HCT116 (cell line): ENCODE measurements around the gene SMIM8. TPM values are rescaled to one million over a fixed set of nuclear protein-coding genes. Genes with fewer than 3 reads are reported as not detected.

Experiments used
- ATAC-seq: fragments of 200-7000 bp; cut with Tn5 transposase; 2 replicates; pipeline ENCODE4 v1.9.1; 2020; ENCODE audit warnings: mild to moderate bottlenecking, moderate library complexity
- BruUV-seq: library from RNA; stranded (reverse); fragments of 400-500 nt; replicated peaks from 2 replicates; lab custom pipeline; 2021; lab: Mats Ljungman, UMichigan
- CTCF ChIA-PET: fragments of 300-600 bp; sonication (Branson Sonifier 250); formaldehyde crosslinking; loops from one replicate; lab custom pipeline; 2021; ENCODE audit warnings: antibody characterized with exemption; lab: Charles Lee
- POLR2A ChIA-PET: fragments of 300-600, 350-600 bp; sonication (Branson Sonifier 250); formaldehyde crosslinking; loops from one replicate; lab custom pipeline; 2021; ENCODE audit warnings: antibody characterized with exemption; lab: Charles Lee
- RAD21 ChIA-PET, 2 experiments: fragments of 300-600 bp; sonication (Branson Sonifier 250); formaldehyde crosslinking; loops; one replicate each; lab custom pipeline; 2023; ENCODE audit warnings: low total read pairs in 2 of 2; ENCODE audit not compliant: uncharacterized antibody in 2 of 2, unreplicated experiment in 2 of 2, low non-redundant PET in 1 of 2; lab: Charles Lee
- DNase-seq: peaks from one replicate; pipeline ENCODE4 v3.0.0-alpha.2; 2010; ENCODE audit warnings: low read depth, low spot score
- H2AFZ ChIP-seq: fragments of 200-600 bp; shearing (Covaris generic), sonication (generic); 2 replicates; pipeline ENCODE4 v1.6.1; 2017; ENCODE audit warnings: low read depth, mixed run types, mixed read lengths, antibody characterized with exemption, low read length; ENCODE audit not compliant: poor library complexity, severe bottlenecking
- H3K27ac ChIP-seq: 2 replicates; pipeline ENCODE4 v1.5.1; 2012; ENCODE audit warnings: low read depth, low read length
- H3K27me3 ChIP-seq: fragments of 200-600 bp; sonication (generic); 2 replicates; pipeline ENCODE4 v1.6.1; 2016; ENCODE audit warnings: mixed run types, low read length, mixed read lengths; ENCODE audit not compliant: insufficient read depth
- H3K36me3 ChIP-seq, 2 experiments: fragments of 200-500 bp in 1 of 2; fragments of 200-600 bp in 1 of 2; sonication (Bioruptor generic) in 1 of 2; sonication (generic) in 1 of 2; 2 replicates each; pipeline versions ENCODE4 v1.5.1 to v1.6.1; 2014 to 2016; ENCODE audit warnings: low read length in 2 of 2, inconsistent platforms in 1 of 2, mixed read lengths in 1 of 2, mixed run types in 1 of 2; ENCODE audit not compliant: insufficient read depth in 2 of 2, control insufficient read depth in 1 of 2
- H3K4me1 ChIP-seq, 2 experiments: fragments of 200-600 bp in 1 of 2; sonication (generic) in 1 of 2; 2 replicates each; pipeline versions ENCODE4 v1.5.1 to v1.6.1; 2012 to 2017; ENCODE audit warnings: low read length in 2 of 2, inconsistent platforms in 1 of 2, mild to moderate bottlenecking in 1 of 2, mixed read lengths in 1 of 2, mixed run types in 1 of 2, moderate library complexity in 1 of 2; ENCODE audit not compliant: insufficient read depth in 2 of 2, control insufficient read depth in 1 of 2
- H3K4me2 ChIP-seq: fragments of 200-600 bp; sonication (generic); 2 replicates; pipeline ENCODE4 v1.6.1; 2017; ENCODE audit warnings: mixed run types, low read length, mixed read lengths
- H3K4me3 ChIP-seq, 2 experiments: fragments of 200-600 bp in 1 of 2; sonication (generic) in 1 of 2; replicated peaks in 1 of 2; 2 replicates each; pipeline ENCODE4 v1.5.1; 2011 to 2016; ENCODE audit warnings: low read length in 2 of 2, control low read depth in 1 of 2, low read depth in 1 of 2, mild to moderate bottlenecking in 1 of 2, mixed read lengths in 1 of 2, mixed run types in 1 of 2
- H3K79me2 ChIP-seq: fragments of 200-600 bp; sonication (generic); 2 replicates; pipeline ENCODE4 v1.6.1; 2017; ENCODE audit warnings: mild to moderate bottlenecking, mixed run types, low read length, moderate library complexity, mixed read lengths; ENCODE audit not compliant: insufficient read depth
- H3K9ac ChIP-seq: fragments of 200-600 bp; sonication (generic); 2 replicates; pipeline ENCODE4 v1.6.1; 2016; ENCODE audit warnings: low read length, mixed read lengths
- H3K9me2 ChIP-seq: fragments of 200-600 bp; sonication (generic), shearing (Covaris generic); 2 replicates; pipeline ENCODE4 v1.6.1; 2017; ENCODE audit warnings: mixed run types, mild to moderate bottlenecking, moderate library complexity; ENCODE audit not compliant: insufficient read depth
- H3K9me3 ChIP-seq, 2 experiments: fragments of 200-500 bp in 1 of 2; fragments of 200-600 bp in 1 of 2; sonication (Bioruptor generic) in 1 of 2; sonication (generic) in 1 of 2; 2 replicates each; pipeline ENCODE4 v1.6.1; 2014 to 2017; ENCODE audit warnings: low read length in 2 of 2, mixed read lengths in 2 of 2, inconsistent platforms in 1 of 2, low read depth in 1 of 2, mild to moderate bottlenecking in 1 of 2, mixed run types in 1 of 2, moderate library complexity in 1 of 2; ENCODE audit not compliant: control insufficient read depth in 1 of 2, insufficient read depth in 1 of 2
- H4K20me1 ChIP-seq: fragments of 200-600 bp; sonication (generic), shearing (Covaris generic); 2 replicates; pipeline ENCODE4 v1.6.1; 2017; ENCODE audit warnings: mixed run types, mild to moderate bottlenecking, moderate library complexity; ENCODE audit not compliant: insufficient read depth
- ATF3 ChIP-seq: IDR thresholded peaks from 2 replicates; pipeline ENCODE4 v1.6.1; 2012
- CTCF ChIP-seq, 3 experiments: fragments of 200-600 bp in 1 of 3; sonication (generic) in 1 of 3; IDR thresholded peaks in 2 of 3; conservative IDR thresholded peaks in 1 of 3; 2 replicates each; pipeline ENCODE4 v1.5.1; 2012 to 2017; ENCODE audit warnings: low read depth in 2 of 3, low read length in 2 of 3, antibody characterized with exemption in 1 of 3, borderline replicate concordance in 1 of 3, control low read depth in 1 of 3, mild to moderate bottlenecking in 1 of 3, mixed read lengths in 1 of 3, mixed run types in 1 of 3, moderate library complexity in 1 of 3; ENCODE audit not compliant: insufficient read depth in 1 of 3
- EGR1 ChIP-seq: IDR thresholded peaks from 2 replicates; pipeline ENCODE4 v1.6.1; 2012; ENCODE audit warnings: low read depth
- ELF1 ChIP-seq: IDR thresholded peaks from 2 replicates; pipeline ENCODE4 v1.6.1; 2012; ENCODE audit warnings: low read depth, borderline replicate concordance
- EZH2 ChIP-seq: fragments of 200-600 bp; sonication (generic); IDR thresholded peaks from 2 replicates; pipeline ENCODE4 v1.6.1; 2017; ENCODE audit warnings: antibody characterized with exemption, mixed run types
- EZH2phosphoT487 ChIP-seq: fragments of 200-600 bp; IDR thresholded peaks from 2 replicates; pipeline ENCODE4 v1.6.1; 2018; ENCODE audit warnings: antibody characterized with exemption, borderline replicate concordance
- FOSL1 ChIP-seq: IDR thresholded peaks from 2 replicates; pipeline ENCODE4 v1.6.1; 2012; ENCODE audit warnings: low read depth
- JUND ChIP-seq: IDR thresholded peaks from 2 replicates; pipeline ENCODE4 v1.6.1; 2012
- MAX ChIP-seq: IDR thresholded peaks from 2 replicates; pipeline ENCODE4 v1.6.1; 2012
- POLR2A ChIP-seq: IDR thresholded peaks from 2 replicates; pipeline ENCODE4 v1.7.0; 2011; ENCODE audit warnings: borderline replicate concordance; ENCODE audit not compliant: insufficient read depth, insufficient read length; ENCODE audit errors: extremely low read depth
- RAD21 ChIP-seq: IDR thresholded peaks from 2 replicates; pipeline ENCODE4 v1.6.1; 2012; ENCODE audit warnings: low read depth, mild to moderate bottlenecking
- REST ChIP-seq: IDR thresholded peaks from 2 replicates; pipeline ENCODE4 v1.6.1; 2012; ENCODE audit warnings: low read depth
- SIN3A ChIP-seq: IDR thresholded peaks from 2 replicates; pipeline ENCODE4 v1.6.1; 2012; ENCODE audit warnings: low read depth
- SP1 ChIP-seq: IDR thresholded peaks from 2 replicates; pipeline ENCODE4 v1.6.1; 2012; ENCODE audit warnings: low read depth
- SRF ChIP-seq: IDR thresholded peaks from 2 replicates; pipeline ENCODE4 v1.6.1; 2012; ENCODE audit warnings: low read depth
- TCF7L2 ChIP-seq: IDR thresholded peaks from 2 replicates; pipeline ENCODE4 v1.7.0; 2011; ENCODE audit warnings: borderline replicate concordance, inconsistent platforms; ENCODE audit not compliant: insufficient read depth, insufficient read length; ENCODE audit errors: extremely low read depth
- YY1 ChIP-seq: IDR thresholded peaks from 2 replicates; pipeline ENCODE4 v1.6.1; 2011; ENCODE audit warnings: low read length, low read depth, moderate library complexity, mild to moderate bottlenecking; ENCODE audit not compliant: insufficient replicate concordance; ENCODE audit errors: extremely low read depth
- ZBTB33 ChIP-seq: IDR thresholded peaks from 2 replicates; pipeline ENCODE4 v1.6.1; 2011; ENCODE audit warnings: mild to moderate bottlenecking, low read length, moderate library complexity; ENCODE audit not compliant: insufficient replicate concordance; ENCODE audit errors: extremely low read depth
- ZFX ChIP-seq: fragments of 450-650 bp; IDR thresholded peaks from 2 replicates; pipeline ENCODE4 v1.6.1; 2017
- ZNF274 ChIP-seq: fragments of 200-500 bp; sonication (Bioruptor generic); IDR thresholded peaks from 2 replicates; pipeline ENCODE4 v1.6.1; 2014; ENCODE audit warnings: mild to moderate bottlenecking, low read depth, low read length, inconsistent platforms
- intact Hi-C: fragments of 100-400 bp; cut with micrococcal nuclease; formaldehyde crosslinking; loops from 2 replicates; pipeline ENCODE4 v1.10.0; 2022
- total RNA-seq: library from RNA; stranded (reverse); gene quantifications from one replicate; pipeline ENCODE4 v1.2.1, GENCODE V29; 2021; ENCODE audit not compliant: unreplicated experiment

The SMIM8 gene
- total RNA-seq, 1 experiment from 2014 or later, result 8.0 TPM

- no peak for ATAC-seq
- H2AFZ ChIP-seq, result no peak overlapping the region
- BruUV-seq, result no TSS peak
- H3K4me3 ChIP-seq, result no peak overlapping the region
- peaks cover 14% of the 10 kb centered on the region; the same call in 1 of the 2 replicates for H3K27me3 ChIP-seq
- RAD21 ChIA-PET, result no interaction called here
- intact Hi-C loops, result no loop called here
- H3K4me2 ChIP-seq, result no peak overlapping the region
- no peak overlapping the region for H3K27ac ChIP-seq
- H3K9me2 ChIP-seq, result no peaks in the 10 kb centered on the region
- DNase-seq, result no peak
- H3K36me3 ChIP-seq, result no peaks in the 10 kb centered on the region
- H4K20me1 ChIP-seq, result no peaks in the 10 kb centered on the region
- POLR2A ChIA-PET, result no interaction called here
- no peaks in the 10 kb centered on the region for H3K79me2 ChIP-seq
- no peaks in the 10 kb centered on the region for H3K4me1 ChIP-seq
- no peaks in the 10 kb centered on the region for H3K9me3 ChIP-seq
- CTCF ChIA-PET, result no interaction called here
- TF ChIP-seq SP1, result no peak
- no peak for TF ChIP-seq YY1
- TF ChIP-seq ATF3, result no peak
- no peak for TF ChIP-seq RAD21
- no peak for TF ChIP-seq ELF1
- no peak for TF ChIP-seq CTCF (IDR thresholded peaks at IDR 0.05 in 2 of 3, conservative IDR thresholded peaks at IDR 0.05 in 1 of 3; ENCODE audit: borderline replicate concordance in 1 of 3, insufficient read depth in 1 of 3, low read depth in 2 of 3, low read length in 2 of 3)
- no peak for TF ChIP-seq EGR1
- TF ChIP-seq EZH2phosphoT487, result no peak
- TF ChIP-seq EZH2, result no peak
- no peak for TF ChIP-seq SIN3A
- TF ChIP-seq POLR2A, result no peak
- TF ChIP-seq ZNF274, result no peak
- no peak for TF ChIP-seq ZBTB33
- TF ChIP-seq FOSL1, result no peak
- no peak for TF ChIP-seq TCF7L2
- TF ChIP-seq REST, result no peak
- TF ChIP-seq MAX, result no peak
- no peak for TF ChIP-seq SRF
- no peak for TF ChIP-seq JUND
- no peak for TF ChIP-seq ZFX
- H3K9ac ChIP-seq, result no peak overlapping the region
Measured at GRCh38 chr6:87308970-87309369, 13.4 kb upstream of the SMIM8 start.
